ENCODE data around the gene ZNF292. TPM values are rescaled to one million over a fixed set of nuclear protein-coding genes. Genes with fewer than 3 reads are reported as not detected.
"Not testable (repeated sequence)": the region's sequence is repeated elsewhere in the genome, so short reads cannot be mapped to it uniquely, and the experiment has no call there.

ZNF292 gene
- total RNA-seq, 4 donors from 2014 or later: 16.5 to 38.9 (median 17.3) TPM

- no peak for TF ChIP-seq CTCF (IDR thresholded peaks at IDR 0.05)
- TF ChIP-seq POLR2A (IDR thresholded peaks at IDR 0.05): no peak
- Histone ChIP-seq H3K36me3 (no peaks in the 10 kb centered on the region), H3K27ac (no peak overlapping the region), H3K27me3 (peaks cover 0 to 10% (median 0%) of the 10 kb centered on the region in 4 donors), H3K4me3 (no peak overlapping the region), H3K4me1 (no peaks in the 10 kb centered on the region), H3K9me3 (no peaks in the 10 kb centered on the region)
- 35 to 58% methylated on average over 2 of the region's 2 CpGs for WGBS, 2 donors
- intact Hi-C loops (cut with DNase I): no loop called here
- DNase-seq: no peak
Measured at GRCh38 chr6:87291883-87292282, 136.5 kb downstream of the ZNF292 start.

- H3K9me3 ChIP-seq: no peaks in the 10 kb centered on the region
- H3K27ac ChIP-seq: no peak overlapping the region
- H3K4me3 ChIP-seq: no peak overlapping the region
- H3K27me3 ChIP-seq: peaks cover 0 to 14% (median 0%) of the 10 kb centered on the region in 4 donors
- H3K36me3 ChIP-seq: no peaks in the 10 kb centered on the region
- no peak for TF ChIP-seq POLR2A (IDR thresholded peaks at IDR 0.05)
- no peak for TF ChIP-seq CTCF (IDR thresholded peaks at IDR 0.05)
- intact Hi-C loops (cut with DNase I): no loop called here
- 46 to 62% methylated on average over 4 of the region's 4 CpGs for WGBS, 2 donors
- H3K4me1 ChIP-seq: no peaks in the 10 kb centered on the region
- no peak for DNase-seq
Measured at GRCh38 chr6:87293526-87293925, 138.2 kb downstream of the ZNF292 start.

GRCh38 chr6:87297119-87297518 is 141.8 kb downstream of the ZNF292 start:
- no peak overlapping the region for H3K4me3 ChIP-seq
- TF ChIP-seq POLR2A (IDR thresholded peaks at IDR 0.05) (no peak), CTCF (IDR thresholded peaks at IDR 0.05) (no peak)
- WGBS, 2 donors: 40 to 53% methylated on average over 1 of the region's 1 CpG
- no peak overlapping the region for H3K27ac ChIP-seq
- no peaks in the 10 kb centered on the region for H3K36me3 ChIP-seq
- DNase-seq: no peak
- peaks cover 0 to 26% (median 0%) of the 10 kb centered on the region in 4 donors for H3K27me3 ChIP-seq
- no peaks in the 10 kb centered on the region for H3K4me1 ChIP-seq
- no peaks in the 10 kb centered on the region for H3K9me3 ChIP-seq
- intact Hi-C loops (cut with DNase I): no loop called here

GRCh38 chr6:87301277-87301676 is 145.9 kb downstream of the ZNF292 start:
- H3K27me3 ChIP-seq: peaks cover 0 to 26% (median 0%) of the 10 kb centered on the region in 4 donors
- DNase-seq; H3K27ac ChIP-seq; H3K36me3 ChIP-seq; intact Hi-C loops (cut with DNase I); H3K4me1 ChIP-seq; H3K9me3 ChIP-seq; H3K4me3 ChIP-seq: not testable (repeated sequence)
- WGBS, 2 donors: 73 to 90% methylated on average over 3 to 9 of the region's 9 CpGs

- no peak for DNase-seq
- TF ChIP-seq CTCF (IDR thresholded peaks at IDR 0.05) (no peak), POLR2A (IDR thresholded peaks at IDR 0.05) (no peak)
- H3K4me3 ChIP-seq: no peak overlapping the region
- H3K27me3 ChIP-seq: peaks cover 0 to 29% (median 0%) of the 10 kb centered on the region in 4 donors
- 59 to 65% methylated on average over 4 of the region's 4 CpGs for WGBS, 2 donors
- intact Hi-C loops (cut with DNase I): no loop called here
- no peaks in the 10 kb centered on the region for H3K4me1 ChIP-seq
- peaks cover 0 to 3% (median 0%) of the 10 kb centered on the region in 3 donors for H3K9me3 ChIP-seq
- no peak overlapping the region for H3K27ac ChIP-seq
- no peaks in the 10 kb centered on the region for H3K36me3 ChIP-seq
Measured at GRCh38 chr6:87308970-87309369, 153.6 kb downstream of the ZNF292 start.

GRCh38 chr6:87312860-87313259 is 157.5 kb downstream of the ZNF292 start:
- Histone ChIP-seq H3K9me3 (no peaks in the 10 kb centered on the region), H3K27me3 (peaks cover 0 to 58% (median 2%) of the 10 kb centered on the region in 4 donors), H3K4me1 (no peaks in the 10 kb centered on the region), H3K4me3 (no peak overlapping the region), H3K27ac (no peak overlapping the region), H3K36me3 (no peaks in the 10 kb centered on the region)
- intact Hi-C loops (cut with DNase I): no loop called here
- 0 to 8% methylated on average over 1 of the region's 1 CpG for WGBS, 2 donors
- no peak for DNase-seq
- TF ChIP-seq CTCF (IDR thresholded peaks at IDR 0.05) (no peak), POLR2A (IDR thresholded peaks at IDR 0.05) (no peak)

Measured in esophagus squamous epithelium (tissue), 5 donors.